Skin epidermis (tissue), 12 donors: ENCODE measurements around the gene PLEKHG3.
"Not testable (repeated sequence)": the region's sequence is repeated elsewhere in the genome, so short reads cannot be mapped to it uniquely, and the experiment has no call there.

Experiments
- H3K27ac ChIP-seq, 21 experiments: fragments of 200-600 bp; sonication (generic) in 11 of 21; one replicate each; pipeline ENCODE4 v1.5.0; 2020; ENCODE audit warnings: mild to moderate bottlenecking in 3 of 21, inconsistent platforms in 2 of 21, moderate library complexity in 2 of 21
- H3K4me3 ChIP-seq, 7 experiments: fragments of 200-600 bp; sonication (generic) in 2 of 7; one replicate each; pipeline ENCODE4 v1.5.0; 2020; ENCODE audit warnings: inconsistent platforms in 2 of 7, mild to moderate bottlenecking in 2 of 7, moderate library complexity in 1 of 7

The PLEKHG3 gene

GRCh38 chr14:64704143-64704742, at the start of gene PLEKHG3:
TSS of gene PLEKHG3 (plus strand) at chr14:64704424. CDS start at chr14:64727632, 23,208 bp downstream.
- H3K27ac ChIP-seq = peak within 1 kb of the TSS; percentile 71 to 98 (median 90)
- H3K4me3 ChIP-seq = peak within 1 kb of the TSS; percentile 62 to 90 (median 80)

GRCh38 chr14:64654901-64655300, 49.3 kb upstream of the PLEKHG3 start:
- H3K27ac ChIP-seq = peak overlapping the region in 18 of 21 experiments; percentile 1 to 90 (median 54)

GRCh38 chr14:64656986-64657385, 47.2 kb upstream of the PLEKHG3 start:
- peak overlapping the region in 3 of 21 experiments; percentile 25 to 39 (median 31) for H3K27ac ChIP-seq
- no peak overlapping the region for H3K4me3 ChIP-seq

More at GRCh38 chr14:64654901-64655300, 49.3 kb upstream of the PLEKHG3 start:
- no peak overlapping the region for H3K4me3 ChIP-seq

- no peak overlapping the region for H3K27ac ChIP-seq
- H3K4me3 ChIP-seq = no peak overlapping the region
Measured at GRCh38 chr14:64658201-64658600, 46.0 kb upstream of the PLEKHG3 start.

- H3K4me3 ChIP-seq, H3K27ac ChIP-seq: not testable (repeated sequence)
Measured at GRCh38 chr14:64658700-64659264, 45.4 kb upstream of the PLEKHG3 start.

GRCh38 chr14:64659366-64659765, 44.9 kb upstream of the PLEKHG3 start:
- Histone ChIP-seq H3K4me3 (no peak overlapping the region), H3K27ac (no peak overlapping the region)

GRCh38 chr14:64663174-64663573, 41.0 kb upstream of the PLEKHG3 start:
- no peak overlapping the region for H3K27ac ChIP-seq

GRCh38 chr14:64671591-64671990, 32.6 kb upstream of the PLEKHG3 start:
- H3K27ac ChIP-seq = no peak overlapping the region
- H3K4me3 ChIP-seq = no peak overlapping the region

More at GRCh38 chr14:64663174-64663573, 41.0 kb upstream of the PLEKHG3 start:
- H3K4me3 ChIP-seq = no peak overlapping the region

- peak overlapping the region in 3 of 21 experiments; percentile 11 to 50 (median 33) for H3K27ac ChIP-seq
- no peak overlapping the region for H3K4me3 ChIP-seq
Measured at GRCh38 chr14:64673316-64673715, 30.9 kb upstream of the PLEKHG3 start.

GRCh38 chr14:64673748-64674147, 30.5 kb upstream of the PLEKHG3 start:
- peak overlapping the region in 1 of 21 experiments; percentile 50 for H3K27ac ChIP-seq
- no peak overlapping the region for H3K4me3 ChIP-seq

- H3K4me3 ChIP-seq = no peak overlapping the region
- no peak overlapping the region for H3K27ac ChIP-seq
Measured at GRCh38 chr14:64674829-64675228, 29.4 kb upstream of the PLEKHG3 start.

- H3K4me3 ChIP-seq = no peak overlapping the region
- no peak overlapping the region for H3K27ac ChIP-seq
Measured at GRCh38 chr14:64675312-64675711, 28.9 kb upstream of the PLEKHG3 start.

- H3K4me3 ChIP-seq = no peak overlapping the region
Measured at GRCh38 chr14:64676410-64677008, 27.7 kb upstream of the PLEKHG3 start.

GRCh38 chr14:64680013-64680713, 24.1 kb upstream of the PLEKHG3 start:
- Histone ChIP-seq H3K4me3 (no peak overlapping the region), H3K27ac (peak overlapping the region in 18 of 21 experiments; percentile 0 to 84 (median 66))

More at GRCh38 chr14:64676410-64677008, 27.7 kb upstream of the PLEKHG3 start:
- H3K27ac ChIP-seq = no peak overlapping the region

- Histone ChIP-seq H3K4me3 (no peak overlapping the region), H3K27ac (peak overlapping the region in 17 of 21 experiments; percentile 0 to 84 (median 67))
Measured at GRCh38 chr14:64680714-64681065, 23.5 kb upstream of the PLEKHG3 start.

GRCh38 chr14:64681796-64682710, 22.2 kb upstream of the PLEKHG3 start:
- no peak overlapping the region for H3K4me3 ChIP-seq
- H3K27ac ChIP-seq = peak overlapping the region in 20 of 21 experiments; percentile 0 to 84 (median 66)

- no peak overlapping the region for H3K4me3 ChIP-seq
- H3K27ac ChIP-seq = peak overlapping the region in 15 of 21 experiments; percentile 59 to 84 (median 68)
Measured at GRCh38 chr14:64682843-64683242, 21.4 kb upstream of the PLEKHG3 start.

- Histone ChIP-seq H3K27ac (peak overlapping the region in 7 of 21 experiments; percentile 62 to 84 (median 74)), H3K4me3 (no peak overlapping the region)
Measured at GRCh38 chr14:64683264-64683663, 21.0 kb upstream of the PLEKHG3 start.

GRCh38 chr14:64684091-64684490, 20.1 kb upstream of the PLEKHG3 start:
- Histone ChIP-seq H3K4me3 (no peak overlapping the region), H3K27ac (peak overlapping the region in 5 of 21 experiments; percentile 67 to 84 (median 75))
